Heart right ventricle (tissue), 16 donors: ENCODE data around the gene COX14. TPM values are rescaled to one million over a fixed set of nuclear protein-coding genes. Genes with fewer than 3 reads are reported as not detected.
A peak's percentile ranks its signal among the peaks of the same experiment; 100 is the strongest.
"Not testable (repeated sequence)": the region's sequence is repeated elsewhere in the genome, so short reads cannot be mapped to it uniquely, and the experiment has no call there.

ENCODE experiments used
- ATAC-seq, 8 donors: fragments of 200-7000 bp; cut with Tn5 transposase; one replicate each; pipeline ENCODE4 v1.9.1; 2020; ENCODE audit warnings: mild to moderate bottlenecking in 8 of 8, moderate library complexity in 8 of 8, moderate number of reproducible peaks in 1 of 8
- DNase-seq, 2 donors: peaks; one replicate each; pipeline ENCODE4 v3.0.0-alpha.2; 2020
- H3K27ac ChIP-seq, 10 donors: fragments of 200-600 bp; sonication (generic) in 2 of 10; one replicate each; pipeline versions ENCODE4 v1.5.0 to v1.8.0; 2020 to 2022; ENCODE audit warnings: mild to moderate bottlenecking in 3 of 10
- H3K27me3 ChIP-seq, 7 donors: fragments of 200-600 bp; one replicate each; pipeline ENCODE4 v1.8.0; 2021 to 2022; ENCODE audit warnings: mild to moderate bottlenecking in 2 of 7
- H3K36me3 ChIP-seq, 9 donors: fragments of 200-600 bp; sonication (generic) in 1 of 9; one replicate each; pipeline versions ENCODE4 v1.5.0 to v1.8.0; 2020 to 2022; ENCODE audit warnings: mild to moderate bottlenecking in 2 of 9
- H3K4me1 ChIP-seq, 9 donors: fragments of 200-600 bp; sonication (generic) in 1 of 9; one replicate each; pipeline versions ENCODE4 v1.5.0 to v1.8.0; 2020 to 2022; ENCODE audit warnings: mild to moderate bottlenecking in 4 of 9
- H3K4me3 ChIP-seq, 10 donors: fragments of 200-600 bp; sonication (generic) in 2 of 10; one replicate each; pipeline versions ENCODE4 v1.5.0 to v1.8.0; 2020 to 2022; ENCODE audit warnings: mild to moderate bottlenecking in 7 of 10, moderate library complexity in 2 of 10
- H3K9me3 ChIP-seq, 11 donors: fragments of 200-600 bp in 10 of 11; sonication (generic) in 2 of 11; one replicate each; pipeline versions ENCODE4 v1.5.0 to v1.8.0; 2013 to 2022; ENCODE audit warnings: mild to moderate bottlenecking in 2 of 11, control low read depth in 1 of 11, moderate library complexity in 1 of 11
- WGBS, 2 donors: extraction: QIAGEN DNeasy Blood & Tissue Kit; methylation state at CpG; one replicate each; pipeline ENCODE4 v1.1.7; 2013; ENCODE audit warnings: inconsistent platforms in 1 of 2; 5-methylcytosine and 5-hydroxymethylcytosine counted together
- intact Hi-C, 10 donors: fragments of 100-400 bp; cut with DNase I; formaldehyde crosslinking; loops; one replicate each; pipeline versions ENCODE4 v1.11.1 to v1.14.2; 2022
- polyA plus RNA-seq, 2 donors: library from polyadenylated mRNA; stranded (reverse); fragments of 200-250 nt; gene quantifications; one replicate each; pipeline ENCODE4 v1.2.3, GENCODE V29; 2013
- total RNA-seq, 10 donors: library from RNA; stranded (reverse); fragmentation: NEBNext Ultra II Directional in 3 of 10; extraction: Animal tissue kit (Norgen Biotek cat#: 25700) in 3 of 10; gene quantifications; one replicate each; pipeline versions ENCODE4 v1.2.1 to v1.2.4, GENCODE V29; 2021 to 2023
- TF ChIP-seq, protein P1 (sequence below), 9 donors: fragments of 200-600 bp; sonication (generic) in 2 of 9; IDR thresholded peaks; one replicate each; pipeline versions ENCODE4 v1.5.0 to v1.8.0; 2021 to 2022; ENCODE audit warnings: antibody characterized with exemption in 9 of 9, mild to moderate bottlenecking in 5 of 9, moderate library complexity in 1 of 9
- donor health status: Arrhythmogenic right ventricular cardiomyopathy.
- donor health status: ischemic (EF 13 %, LVEDD 7.1; RV severe dilation, severe dysfunction).
- donor health status: healthy with polysubstance abuse.
- donor health status: DM: no; HTN: yes; CAD: no.
- donor health status: DM: no; HTN: no; CAD: no.
- donor health status: ischemic (EF 25% LVEDD 6.9; RV normal size, moderate dysfunction).
- donor health status: ischemic (EF 25% LVEDD 5.7; RV mildly dilated, moderate dysfunction).
- donor health status: healthy.
- donor health status: DM: yes; HTN: yes; CAD: no.
- donor health status: Ischemic cardiomyopathy.
- donor health status: ischemic (EF 35%, LVEDD 5.7; RV mildly dilated, moderate dysfunction).
- donor health status: nonischemic (EF 11% LVEDD 7.7; RV severe dilation, severe dysfunction).
- donor health status: DM: yes; HTN: yes; CAD: no.
- donor health status: PGD.
- donor health status: ischemic (EF 29% LVEDD 5.4; RV normal size, mild dysfunction).
- donor health status: nonischemic (EF 23%, LVEDD 6.1; RV moderate dilation, normal function).

Gene COX14
- total and polyA plus RNA-seq, 12 donors, result 93.8 to 239 (median 165) TPM

DNA sequence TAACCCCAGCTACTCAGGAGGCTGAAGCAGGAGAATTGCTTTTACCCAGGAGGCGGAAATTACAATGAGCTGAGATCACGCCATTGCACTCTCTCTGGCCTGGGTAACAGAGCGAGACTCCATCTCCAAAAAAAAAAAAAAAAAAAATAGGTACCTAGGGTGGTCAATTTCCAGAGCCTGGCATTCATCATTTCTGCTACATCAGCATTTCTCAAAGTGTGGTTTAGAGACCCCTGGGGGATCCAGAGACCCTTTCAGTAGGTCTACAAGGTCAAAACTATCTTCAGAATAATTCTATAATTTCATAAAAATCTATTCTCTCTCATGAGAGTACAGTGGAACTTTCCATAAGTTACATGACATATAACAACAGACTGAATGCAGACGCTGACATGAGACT is 35.2 kb downstream of the COX14 start:
- intact Hi-C loops, result no loop called here
- 95 to 98% methylated on average over 4 of the region's 4 CpGs for WGBS, 2 donors
- peaks cover 0 to 24% (median 0%) of the 10 kb centered on the region in 9 donors for H3K36me3 ChIP-seq
- no peak overlapping the region for H3K4me3 ChIP-seq
- TF ChIP-seq, protein P1, sequence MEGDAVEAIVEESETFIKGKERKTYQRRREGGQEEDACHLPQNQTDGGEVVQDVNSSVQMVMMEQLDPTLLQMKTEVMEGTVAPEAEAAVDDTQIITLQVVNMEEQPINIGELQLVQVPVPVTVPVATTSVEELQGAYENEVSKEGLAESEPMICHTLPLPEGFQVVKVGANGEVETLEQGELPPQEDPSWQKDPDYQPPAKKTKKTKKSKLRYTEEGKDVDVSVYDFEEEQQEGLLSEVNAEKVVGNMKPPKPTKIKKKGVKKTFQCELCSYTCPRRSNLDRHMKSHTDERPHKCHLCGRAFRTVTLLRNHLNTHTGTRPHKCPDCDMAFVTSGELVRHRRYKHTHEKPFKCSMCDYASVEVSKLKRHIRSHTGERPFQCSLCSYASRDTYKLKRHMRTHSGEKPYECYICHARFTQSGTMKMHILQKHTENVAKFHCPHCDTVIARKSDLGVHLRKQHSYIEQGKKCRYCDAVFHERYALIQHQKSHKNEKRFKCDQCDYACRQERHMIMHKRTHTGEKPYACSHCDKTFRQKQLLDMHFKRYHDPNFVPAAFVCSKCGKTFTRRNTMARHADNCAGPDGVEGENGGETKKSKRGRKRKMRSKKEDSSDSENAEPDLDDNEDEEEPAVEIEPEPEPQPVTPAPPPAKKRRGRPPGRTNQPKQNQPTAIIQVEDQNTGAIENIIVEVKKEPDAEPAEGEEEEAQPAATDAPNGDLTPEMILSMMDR (IDR thresholded peaks at IDR 0.05), result no peak
- peaks cover 3 to 40% (median 14%) of the 10 kb centered on the region in 9 donors for H3K4me1 ChIP-seq
- no peaks in the 10 kb centered on the region for H3K9me3 ChIP-seq
- no peaks in the 10 kb centered on the region for H3K27me3 ChIP-seq
- ATAC-seq (no peak), DNase-seq (no peak)
- no peak overlapping the region for H3K27ac ChIP-seq

DNA sequence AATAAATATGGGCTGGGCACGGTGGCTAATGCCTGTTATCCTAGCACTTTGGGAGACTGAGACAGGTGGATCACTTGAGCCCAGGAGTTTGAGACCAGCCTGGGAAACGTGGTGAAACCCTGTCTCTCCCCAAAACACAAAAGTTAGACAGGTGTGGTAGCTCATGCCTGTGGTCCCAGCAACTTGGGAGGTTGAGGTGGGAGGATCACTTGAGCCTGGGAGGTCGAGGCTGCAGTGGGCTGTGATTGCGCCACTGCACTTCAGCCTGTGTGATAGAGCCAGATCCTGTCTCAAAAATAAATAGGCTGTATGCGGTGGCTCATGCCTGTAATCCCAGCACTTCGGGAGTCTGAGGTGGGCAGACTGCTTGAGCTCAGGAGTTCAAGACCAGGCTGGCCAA is 36.0 kb downstream of the COX14 start:
- WGBS, 2 donors, result 89 to 90% methylated on average over 6 of the region's 6 CpGs
- H3K27ac ChIP-seq, H3K4me3 ChIP-seq, H3K9me3 ChIP-seq, DNase-seq, ATAC-seq, intact Hi-C loops, H3K27me3 ChIP-seq: not testable (repeated sequence)
- peaks cover 3 to 34% (median 14%) of the 10 kb centered on the region in 9 donors for H3K4me1 ChIP-seq
- peaks cover 0 to 16% (median 0%) of the 10 kb centered on the region in 9 donors for H3K36me3 ChIP-seq

DNA sequence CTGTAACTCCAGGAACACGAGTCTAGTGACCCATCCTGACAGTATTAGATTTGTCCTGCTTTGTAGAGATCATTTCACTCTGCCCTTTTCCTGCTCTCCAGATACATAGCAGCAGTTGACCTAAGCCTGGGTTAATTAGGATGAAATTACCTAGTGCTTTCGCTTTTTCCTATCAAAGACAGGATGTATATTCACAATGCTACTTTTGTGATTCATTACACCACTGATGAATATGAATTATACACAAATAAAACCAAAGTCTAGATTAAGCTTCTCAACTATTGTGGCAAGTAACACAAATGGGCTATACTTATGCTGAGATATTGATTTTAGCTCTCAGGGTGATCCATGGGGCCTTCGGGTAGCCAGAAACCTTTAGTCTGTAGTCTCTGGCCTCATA is 37.3 kb downstream of the COX14 start:
- intact Hi-C loops, result no loop called here
- Histone ChIP-seq H3K36me3 (peaks cover 0 to 16% (median 0%) of the 10 kb centered on the region in 9 donors), H3K4me3 (no peak overlapping the region), H3K4me1 (peaks cover 3 to 32% (median 14%) of the 10 kb centered on the region in 9 donors), H3K9me3 (no peaks in the 10 kb centered on the region), H3K27ac (no peak overlapping the region), H3K27me3 (no peaks in the 10 kb centered on the region)
- DNase-seq (no peak), ATAC-seq (no peak)
- TF ChIP-seq, protein P1 (IDR thresholded peaks at IDR 0.05), result no peak
- WGBS, 2 donors, result 65 to 68% methylated on average over 3 of the region's 3 CpGs

DNA sequence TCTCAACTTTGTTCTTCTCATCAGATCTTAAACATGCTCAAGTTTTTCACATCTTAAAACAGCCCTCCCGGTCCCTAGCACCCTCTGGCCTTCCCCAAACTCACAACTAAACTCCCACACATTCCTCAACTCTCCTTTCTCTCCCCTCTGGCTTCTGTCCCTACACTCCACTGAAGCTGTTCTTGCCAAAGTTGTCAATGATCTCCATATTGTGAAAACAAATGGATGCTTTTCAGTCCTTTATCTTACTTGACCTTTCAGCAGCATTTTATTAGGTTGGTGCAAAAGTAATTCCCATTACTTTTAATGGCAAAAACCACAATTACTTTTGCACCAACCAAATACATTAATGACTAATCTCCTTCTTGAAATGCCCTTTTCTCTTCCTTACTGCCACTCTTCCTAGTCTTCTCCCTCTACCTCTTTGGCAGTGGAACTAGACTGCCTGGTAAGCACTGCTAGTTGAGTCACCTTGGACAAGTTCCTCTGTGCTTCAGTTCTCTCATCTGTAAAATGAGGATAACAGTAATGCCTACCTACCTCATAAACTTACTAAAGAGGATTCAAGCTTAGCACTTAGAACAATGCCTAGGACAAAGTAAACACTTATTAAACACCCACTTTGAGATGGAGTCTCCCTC is 39.1 kb downstream of the COX14 start:
- Histone ChIP-seq H3K4me1 (peaks cover 0 to 21% (median 5%) of the 10 kb centered on the region in 9 donors), H3K27me3 (no peaks in the 10 kb centered on the region), H3K27ac (no peak overlapping the region), H3K4me3 (no peak overlapping the region), H3K36me3 (peaks cover 0 to 16% (median 0%) of the 10 kb centered on the region in 9 donors), H3K9me3 (no peaks in the 10 kb centered on the region)
- TF ChIP-seq, protein P1 (IDR thresholded peaks at IDR 0.05), result no peak
- intact Hi-C loops, result no loop called here
- ATAC-seq (peak in 1 of 8 donors; percentile 51), DNase-seq (no peak)
- 57 to 69% methylated on average over 1 of the region's 1 CpG for WGBS, 2 donors

DNA sequence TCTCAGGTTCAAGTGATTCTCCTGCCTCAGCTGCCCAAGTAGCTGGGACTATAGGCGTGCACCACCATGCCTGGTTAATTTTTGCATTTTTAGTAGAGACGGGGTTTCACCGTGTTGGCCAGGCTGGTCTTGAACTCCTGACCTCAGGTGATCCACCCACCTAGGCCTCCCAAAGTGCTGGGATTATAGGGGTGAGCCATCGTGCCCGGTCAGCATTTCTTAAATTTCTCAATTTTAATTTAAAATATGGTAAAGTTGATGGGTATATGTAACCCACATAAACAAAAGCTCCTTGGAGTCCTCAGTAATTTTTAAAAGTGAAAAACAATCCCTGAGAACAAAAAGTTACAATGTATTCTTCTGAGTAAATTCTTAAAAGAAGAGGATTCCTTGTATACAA is 42.9 kb downstream of the COX14 start:
- not testable (repeated sequence) for H3K27ac ChIP-seq

More for the DNA sequence above, 42.9 kb downstream of the COX14 start:
- DNase-seq, H3K4me3 ChIP-seq, H3K9me3 ChIP-seq, ATAC-seq, H3K27me3 ChIP-seq, intact Hi-C loops: not testable (repeated sequence)
- Histone ChIP-seq H3K36me3 (peaks cover 0 to 20% (median 0%) of the 10 kb centered on the region in 9 donors), H3K4me1 (peaks cover 0 to 12% (median 3%) of the 10 kb centered on the region in 9 donors)
- 93 to 95% methylated on average over 5 of the region's 5 CpGs for WGBS, 2 donors
